GM23338 (cell line): ENCODE data around the gene SART3.
"Not testable (repeated sequence)": the region's sequence is repeated elsewhere in the genome, so short reads cannot be mapped to it uniquely, and the experiment has no call there.

Experiments
- EZH2 ChIP-seq: fragments of 200-600 bp; sonication (generic); IDR thresholded peaks from one replicate; pipeline ENCODE4 v1.8.0; 2017; ENCODE audit warnings: antibody characterized with exemption, mild to moderate bottlenecking, low read depth; ENCODE audit not compliant: unreplicated experiment
- TF ChIP-seq, protein P1 (sequence below), 2 experiments: fragments of 200-600 bp in 1 of 2; sonication (generic) in 1 of 2; conservative IDR thresholded peaks; 2 replicates each; pipeline versions ENCODE4 v1.5.1 to v1.6.1; 2016 to 2017; ENCODE audit warnings: antibody characterized with exemption in 2 of 2, low read depth in 2 of 2, mild to moderate bottlenecking in 2 of 2, moderate library complexity in 1 of 2

DNA sequence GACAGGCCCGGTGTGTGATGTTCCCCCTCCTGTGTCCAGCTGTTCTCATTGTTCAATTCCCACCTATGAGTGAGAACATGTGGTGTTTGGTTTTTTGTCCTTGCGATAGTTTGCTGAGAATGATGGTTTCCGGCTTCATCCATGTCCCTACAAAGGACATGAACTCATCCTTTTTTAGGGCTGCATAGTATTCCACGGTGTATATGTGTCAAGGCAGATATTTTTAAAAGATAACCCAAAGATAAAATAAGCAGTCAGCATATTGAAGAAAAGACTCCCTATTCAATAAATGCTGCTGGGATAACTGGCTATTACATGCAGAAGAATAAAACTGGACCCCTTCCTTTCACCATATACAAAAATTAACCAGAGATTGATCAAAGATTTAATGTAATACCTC is 73.9 kb downstream of the SART3 start:
- TF ChIP-seq, protein P1, sequence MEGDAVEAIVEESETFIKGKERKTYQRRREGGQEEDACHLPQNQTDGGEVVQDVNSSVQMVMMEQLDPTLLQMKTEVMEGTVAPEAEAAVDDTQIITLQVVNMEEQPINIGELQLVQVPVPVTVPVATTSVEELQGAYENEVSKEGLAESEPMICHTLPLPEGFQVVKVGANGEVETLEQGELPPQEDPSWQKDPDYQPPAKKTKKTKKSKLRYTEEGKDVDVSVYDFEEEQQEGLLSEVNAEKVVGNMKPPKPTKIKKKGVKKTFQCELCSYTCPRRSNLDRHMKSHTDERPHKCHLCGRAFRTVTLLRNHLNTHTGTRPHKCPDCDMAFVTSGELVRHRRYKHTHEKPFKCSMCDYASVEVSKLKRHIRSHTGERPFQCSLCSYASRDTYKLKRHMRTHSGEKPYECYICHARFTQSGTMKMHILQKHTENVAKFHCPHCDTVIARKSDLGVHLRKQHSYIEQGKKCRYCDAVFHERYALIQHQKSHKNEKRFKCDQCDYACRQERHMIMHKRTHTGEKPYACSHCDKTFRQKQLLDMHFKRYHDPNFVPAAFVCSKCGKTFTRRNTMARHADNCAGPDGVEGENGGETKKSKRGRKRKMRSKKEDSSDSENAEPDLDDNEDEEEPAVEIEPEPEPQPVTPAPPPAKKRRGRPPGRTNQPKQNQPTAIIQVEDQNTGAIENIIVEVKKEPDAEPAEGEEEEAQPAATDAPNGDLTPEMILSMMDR (conservative IDR thresholded peaks at IDR 0.05; ENCODE audit: low read depth in 2 of 2) = not testable (repeated sequence)
- TF ChIP-seq EZH2 = not testable (repeated sequence)
